ENCODE results near the gene SLC25A27.
"Not testable (repeated sequence)": the region's sequence is repeated elsewhere in the genome, so short reads cannot be mapped to it uniquely, and the experiment has no call there.

SLC25A27 gene, protein sequence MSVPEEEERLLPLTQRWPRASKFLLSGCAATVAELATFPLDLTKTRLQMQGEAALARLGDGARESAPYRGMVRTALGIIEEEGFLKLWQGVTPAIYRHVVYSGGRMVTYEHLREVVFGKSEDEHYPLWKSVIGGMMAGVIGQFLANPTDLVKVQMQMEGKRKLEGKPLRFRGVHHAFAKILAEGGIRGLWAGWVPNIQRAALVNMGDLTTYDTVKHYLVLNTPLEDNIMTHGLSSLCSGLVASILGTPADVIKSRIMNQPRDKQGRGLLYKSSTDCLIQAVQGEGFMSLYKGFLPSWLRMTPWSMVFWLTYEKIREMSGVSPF

DNA sequence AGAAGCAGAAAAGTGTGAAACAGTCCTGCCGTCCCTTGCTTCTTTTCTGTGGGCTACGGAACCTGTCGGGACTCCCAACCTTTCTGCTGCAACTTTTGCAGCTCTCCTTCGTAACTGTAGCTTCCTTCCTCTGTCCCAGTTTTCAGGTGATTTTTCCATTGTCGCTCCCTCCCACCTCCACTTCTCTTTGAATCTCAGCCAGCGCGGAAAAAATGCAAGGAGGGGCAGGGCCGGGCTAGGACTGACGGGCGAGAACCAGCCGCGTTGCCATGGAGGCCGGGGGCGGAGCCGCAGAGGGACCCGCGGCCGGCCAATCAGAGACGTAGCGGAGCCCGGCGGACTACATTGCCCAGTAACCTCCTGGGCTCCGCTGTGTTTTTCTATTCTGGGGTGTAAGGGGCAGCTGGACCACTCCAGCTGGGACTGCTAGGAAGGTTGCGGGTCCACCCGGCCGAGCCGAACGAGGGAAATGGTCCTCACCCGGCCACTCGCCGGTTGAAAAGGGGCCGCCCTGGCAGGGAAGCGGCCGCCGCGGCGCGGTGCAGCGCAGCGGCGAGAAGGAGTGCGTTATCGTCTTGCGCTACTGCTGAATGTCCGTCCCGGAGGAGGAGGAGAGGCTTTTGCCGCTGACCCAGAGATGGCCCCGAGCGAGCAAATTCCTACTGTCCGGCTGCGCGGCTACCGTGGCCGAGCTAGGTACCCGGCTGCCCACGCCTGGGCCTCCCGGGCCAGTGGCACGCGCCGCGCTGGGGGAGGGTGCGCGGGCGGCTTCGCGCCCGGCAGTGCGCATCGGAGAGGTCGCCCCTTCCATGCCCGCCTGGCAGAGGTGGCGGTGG, at the start of gene SLC25A27, which contains the start of gene CYP39A1:
SLC25A27 (plus strand) TSS at position 373 of the 836 bp plus-strand sequence; CDS start at position 591, 218 bp downstream.
CYP39A1 (minus strand) TSS at position 216 of the 836 bp plus-strand sequence. CDS start 236 bp downstream, outside the sequence.
- DNase-seq: peak; percentile 74

DNA sequence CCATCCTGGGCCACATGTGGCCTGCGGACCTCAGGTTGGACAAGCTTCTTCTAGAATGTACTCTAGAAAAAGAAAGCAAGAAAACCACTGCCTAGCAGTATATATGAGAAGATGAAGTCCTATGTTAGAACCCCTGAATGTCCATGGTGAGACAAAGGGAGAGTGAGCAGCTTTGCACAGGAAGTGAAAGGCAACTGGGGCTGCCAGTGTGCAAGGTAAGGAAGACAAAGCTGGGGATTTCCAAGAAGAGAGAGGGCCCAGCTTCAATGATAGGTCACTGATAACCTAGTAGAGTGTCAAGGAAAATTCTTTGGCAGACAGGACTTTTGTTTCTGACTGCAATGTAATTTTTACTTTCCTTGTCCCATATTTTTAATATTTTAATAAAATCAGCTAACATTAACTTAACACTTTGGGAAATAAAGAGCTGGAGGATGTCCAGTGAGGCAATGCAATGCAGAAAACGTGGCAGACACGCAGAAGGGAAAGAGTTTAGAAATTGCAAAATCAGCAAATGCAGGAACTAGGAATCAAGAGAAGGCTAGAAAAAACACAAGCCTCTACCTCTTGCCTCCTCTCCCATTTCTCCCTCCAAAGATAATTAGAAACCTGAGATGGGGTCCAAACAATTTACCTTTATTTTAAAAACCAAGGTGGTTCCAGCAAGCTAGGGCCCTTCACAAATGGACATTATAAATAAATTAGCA, 47.5 kb upstream of the SLC25A27 start:
- DNase-seq: no peak

DNA sequence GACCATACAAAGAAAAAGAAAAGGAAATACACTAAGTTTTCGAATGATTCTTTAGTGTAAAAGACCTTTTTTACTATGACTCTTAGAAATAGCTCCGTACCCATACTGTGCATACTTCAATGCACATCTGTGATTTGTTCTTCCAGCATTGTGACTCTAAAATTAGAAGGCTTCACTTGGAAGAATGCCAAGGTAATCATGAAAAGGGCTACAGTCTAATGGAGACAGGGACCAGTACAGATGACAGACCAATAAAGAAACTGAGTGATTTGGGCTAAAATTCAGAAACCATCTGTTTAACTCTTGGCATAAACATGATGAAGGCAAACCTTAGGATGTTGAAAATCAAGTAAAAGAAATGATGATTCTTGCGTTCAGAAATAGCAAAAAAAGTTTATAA, 46.4 kb upstream of the SLC25A27 start:
- no peak for DNase-seq

DNA sequence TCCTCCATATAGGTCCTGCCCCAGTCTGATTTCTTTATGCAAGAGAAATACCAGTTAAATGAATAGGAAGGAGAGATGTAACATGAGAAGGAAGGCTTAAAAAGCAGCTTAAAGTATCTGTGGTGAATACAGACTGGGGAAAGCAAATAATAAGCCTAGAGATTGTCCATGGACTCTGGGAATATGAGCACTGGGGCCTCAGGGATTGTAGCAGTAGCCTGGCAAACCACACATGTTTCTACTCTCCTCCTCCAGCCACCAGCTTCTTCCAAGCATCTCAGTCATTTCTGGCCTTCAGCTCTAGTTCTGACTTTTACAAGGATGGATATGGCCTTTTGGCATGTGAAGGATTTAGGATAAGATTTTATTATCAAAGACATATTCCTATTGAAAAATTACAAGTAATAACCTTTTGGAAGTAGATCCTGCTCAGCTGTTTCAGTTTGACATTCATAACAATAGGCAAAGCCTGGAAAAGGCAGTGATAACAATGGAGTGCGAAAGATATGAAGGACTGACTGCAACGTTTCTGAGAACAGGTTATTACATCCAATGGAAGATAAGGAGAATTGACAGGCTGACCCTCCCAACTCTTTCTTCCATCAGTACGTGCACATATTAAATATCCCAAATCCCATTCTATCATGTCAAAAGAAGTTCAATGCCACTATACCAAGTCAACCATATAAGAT, 41.8 kb upstream of the SLC25A27 start:
- no peak for DNase-seq

DNA sequence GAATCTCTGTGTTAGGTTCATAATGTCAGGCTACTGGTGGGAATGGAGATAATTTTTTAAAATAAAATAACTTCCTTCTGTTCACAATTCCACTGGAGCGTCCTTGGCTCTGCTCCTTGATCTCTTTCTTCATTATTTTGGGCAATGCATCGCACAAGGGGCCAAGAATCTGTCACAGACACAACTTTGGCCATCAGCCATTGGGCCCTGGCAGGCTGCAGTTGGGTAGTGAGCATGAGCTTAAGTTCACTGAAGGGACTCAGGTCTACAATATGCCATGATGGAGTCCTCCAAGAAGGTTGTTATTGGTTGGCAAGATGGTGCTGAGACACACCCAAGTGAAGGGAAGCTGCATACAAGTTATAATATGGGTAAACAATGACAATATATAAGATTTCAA, 40.1 kb upstream of the SLC25A27 start:
- no peak for DNase-seq

DNA sequence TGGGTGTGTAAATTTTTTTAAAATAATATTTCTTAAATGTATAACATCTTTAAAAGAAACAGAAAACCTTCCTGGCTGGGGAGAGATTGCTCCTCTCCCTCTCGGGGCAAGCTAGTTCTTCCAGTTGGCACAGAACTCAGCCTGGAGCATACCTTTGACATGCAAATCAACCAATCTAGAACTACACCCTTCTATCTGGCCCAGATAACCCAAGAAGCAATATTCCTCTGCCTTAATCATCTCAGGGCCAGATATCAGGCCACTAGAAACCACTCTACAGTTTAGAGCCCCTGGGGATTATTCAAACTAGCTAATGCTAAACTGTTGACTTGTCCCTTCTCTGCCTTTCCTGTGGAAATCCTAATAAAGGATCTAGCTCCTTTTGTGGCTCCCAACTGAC, 34.0 kb upstream of the SLC25A27 start:
- no peak for DNase-seq

DNA sequence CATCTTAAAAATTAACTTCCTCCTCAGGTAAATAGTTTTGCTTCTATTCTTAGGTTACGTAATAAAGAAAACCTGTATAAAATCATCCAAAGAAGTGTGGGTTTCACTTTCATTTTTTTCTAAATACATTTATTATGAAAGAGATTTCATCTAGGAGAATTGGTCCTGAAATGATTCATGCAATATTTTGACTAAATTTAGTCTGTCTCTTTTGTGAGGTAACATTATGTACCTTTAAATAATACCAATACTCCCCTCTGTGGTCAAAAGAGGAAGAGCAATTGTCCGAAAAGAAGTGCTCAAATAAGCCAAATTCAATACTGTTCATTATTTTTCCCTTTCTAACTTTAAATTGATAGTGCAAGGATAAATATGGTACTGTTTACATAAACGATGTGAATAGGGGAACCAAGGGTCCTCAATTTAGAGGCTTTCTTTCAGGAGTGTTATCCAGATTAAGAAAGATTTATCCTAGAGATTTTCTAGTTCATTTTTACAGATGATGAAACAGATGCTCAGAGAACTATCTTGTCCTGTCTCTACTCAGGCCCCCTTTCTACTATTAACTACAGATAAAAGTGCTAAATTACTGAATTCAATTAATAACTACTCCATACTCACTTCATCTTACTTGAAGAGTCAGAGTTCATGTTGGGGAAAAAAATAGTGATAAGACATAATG, 26.4 kb upstream of the SLC25A27 start:
- DNase-seq: peak; percentile 22

DNA sequence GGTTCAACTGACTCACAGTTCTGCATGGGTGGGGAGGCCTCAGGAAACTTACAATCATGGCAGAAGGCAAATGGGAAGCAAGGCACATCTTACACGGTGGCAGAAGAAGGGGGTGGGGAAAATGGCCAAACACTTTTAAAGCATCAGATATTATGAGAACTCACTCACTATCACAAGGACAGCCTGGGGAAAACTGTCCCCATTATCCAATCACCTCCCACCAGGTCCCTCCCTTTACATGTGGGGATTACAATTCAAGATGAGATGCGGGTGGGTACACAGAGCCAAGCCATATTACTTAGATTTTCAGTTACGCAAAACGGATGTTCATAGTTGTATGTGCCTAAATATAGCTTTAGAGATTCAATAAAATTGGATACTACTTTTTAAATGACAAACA, 25.8 kb upstream of the SLC25A27 start:
- no peak for DNase-seq

DNA sequence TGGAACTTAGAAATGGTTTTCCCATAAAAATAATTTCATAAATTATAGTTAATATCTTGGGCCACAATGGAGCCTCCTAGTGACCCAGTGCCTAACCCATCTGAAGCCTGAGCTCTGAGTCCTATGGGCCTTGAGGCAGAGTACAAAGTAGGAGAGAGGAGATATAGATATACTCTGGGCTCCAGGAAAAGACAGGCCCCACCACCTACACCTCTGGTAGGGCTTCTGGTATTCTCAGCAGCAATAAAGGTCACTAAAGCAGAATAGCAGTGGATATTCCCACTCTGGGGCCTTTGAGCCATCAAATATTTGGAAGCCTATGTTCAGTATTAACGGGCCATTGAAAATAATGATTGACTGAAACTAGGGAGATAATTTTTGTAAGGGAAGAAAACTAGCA, 24.3 kb upstream of the SLC25A27 start:
- DNase-seq: no peak

DNA sequence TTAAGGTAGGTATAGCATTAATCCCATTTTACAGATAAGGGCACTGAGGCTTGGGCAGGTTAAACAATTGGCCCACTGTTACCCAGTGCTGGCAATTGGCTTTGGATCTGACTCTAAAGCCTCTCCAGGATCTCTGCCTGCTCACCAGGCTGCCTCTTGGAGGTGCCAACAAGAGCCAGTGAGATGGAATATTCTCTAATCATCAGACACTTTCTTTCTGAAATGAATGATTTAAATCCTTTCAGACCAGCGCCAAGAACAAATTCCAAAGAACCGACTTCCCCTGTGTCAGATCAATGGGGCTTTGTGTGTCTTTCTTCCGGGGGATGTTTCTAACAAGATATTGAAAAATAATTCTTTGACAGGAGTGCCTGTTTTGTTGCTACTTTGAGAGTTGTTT, 23.8 kb upstream of the SLC25A27 start:
- no peak for DNase-seq

DNA sequence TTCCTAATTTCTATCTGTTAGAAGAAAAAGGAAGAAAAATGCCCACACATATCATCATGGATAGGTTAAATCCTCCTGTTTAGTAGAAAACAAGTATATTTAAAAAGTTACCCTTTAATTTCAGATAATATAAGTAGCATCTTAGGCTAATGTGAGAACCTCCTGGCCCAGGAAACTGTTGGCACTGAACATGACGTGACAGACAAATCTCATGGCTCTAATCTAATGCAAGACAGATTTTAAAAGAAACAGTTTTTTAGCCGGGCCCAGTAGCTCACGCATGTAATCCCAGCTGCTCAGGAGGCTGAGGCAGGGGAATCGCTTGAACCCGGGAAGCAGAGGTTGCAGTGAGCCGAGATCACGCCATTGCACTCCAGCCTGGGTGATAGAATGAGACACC, 23.1 kb upstream of the SLC25A27 start:
- no peak for DNase-seq

DNA sequence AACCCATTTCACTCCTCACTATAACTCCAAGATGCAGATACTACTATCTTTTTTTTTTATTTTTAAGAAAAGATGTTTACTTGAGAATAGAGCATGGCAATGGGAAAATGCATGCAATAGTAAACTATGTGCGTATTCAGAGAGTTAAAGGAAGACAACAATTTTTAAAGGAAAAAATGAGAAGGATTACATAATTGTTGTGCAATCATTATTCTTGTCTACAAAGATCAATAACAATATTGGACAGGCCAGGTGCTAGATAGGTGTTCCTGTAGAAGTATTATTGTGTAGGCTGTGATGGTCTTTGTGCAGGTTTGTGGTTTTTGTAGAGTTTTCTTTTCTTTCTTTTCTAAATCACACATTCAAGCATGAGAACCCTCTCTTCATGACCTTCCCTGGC, 20.7 kb upstream of the SLC25A27 start:
- no peak for DNase-seq

DNA sequence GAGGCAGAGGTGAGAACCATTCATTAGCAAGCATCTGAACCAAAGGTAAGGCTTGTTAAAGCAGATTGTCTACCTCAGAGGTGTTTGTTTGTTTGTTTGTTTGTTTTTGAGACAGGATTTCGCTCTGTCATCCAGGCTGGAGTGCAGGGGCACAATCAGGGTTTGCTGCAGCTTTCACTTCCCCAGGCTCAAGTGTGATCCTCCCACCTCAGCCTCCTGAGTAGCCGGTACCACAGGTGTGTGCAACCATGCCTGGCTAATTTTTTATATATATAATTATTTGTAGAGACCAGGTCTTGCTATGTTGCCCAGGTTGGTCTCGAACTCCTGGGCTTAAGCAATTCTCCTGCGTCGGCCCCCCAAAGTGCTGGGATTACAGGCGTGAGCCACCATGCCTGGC, 17.3 kb upstream of the SLC25A27 start:
- DNase-seq: no peak

DNA sequence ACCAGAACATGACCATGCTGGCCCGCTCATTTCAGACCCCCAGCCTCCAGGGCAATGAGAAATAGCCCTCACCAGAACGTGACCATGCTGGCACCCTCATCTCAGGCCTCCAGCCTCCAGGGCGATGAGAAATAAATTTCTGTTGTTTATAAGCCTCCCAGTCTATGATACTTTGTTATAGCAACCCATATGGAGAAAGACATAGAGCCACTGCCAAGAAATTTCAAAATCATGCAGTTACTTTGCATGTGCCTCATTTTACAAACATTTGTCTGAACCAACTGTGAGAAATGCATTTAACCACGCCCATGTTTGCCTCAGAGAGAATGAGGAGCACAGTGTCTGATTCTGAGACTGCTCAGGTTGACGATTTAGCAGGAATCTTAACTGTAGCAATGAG, 15.6 kb upstream of the SLC25A27 start:
- peak; percentile 3 for DNase-seq

DNA sequence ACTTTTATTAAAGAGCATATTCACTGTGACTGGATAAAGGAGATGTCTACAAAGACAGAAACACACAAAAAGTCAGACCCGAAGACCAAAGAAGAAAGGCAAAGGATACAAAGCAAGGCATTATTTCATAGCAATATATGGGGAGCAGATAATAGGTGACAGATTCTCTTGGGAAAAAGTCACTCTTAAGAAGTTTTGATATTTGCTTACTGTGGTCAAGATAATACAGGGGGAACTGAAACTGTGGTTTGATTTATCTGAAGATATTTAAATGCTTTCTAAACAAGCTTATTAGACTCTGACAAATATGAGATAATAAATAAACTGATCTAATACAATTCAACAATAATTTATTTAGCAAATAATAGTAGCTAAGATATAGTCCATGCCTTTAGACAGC, 14.8 kb upstream of the SLC25A27 start:
- no peak for DNase-seq

DNA sequence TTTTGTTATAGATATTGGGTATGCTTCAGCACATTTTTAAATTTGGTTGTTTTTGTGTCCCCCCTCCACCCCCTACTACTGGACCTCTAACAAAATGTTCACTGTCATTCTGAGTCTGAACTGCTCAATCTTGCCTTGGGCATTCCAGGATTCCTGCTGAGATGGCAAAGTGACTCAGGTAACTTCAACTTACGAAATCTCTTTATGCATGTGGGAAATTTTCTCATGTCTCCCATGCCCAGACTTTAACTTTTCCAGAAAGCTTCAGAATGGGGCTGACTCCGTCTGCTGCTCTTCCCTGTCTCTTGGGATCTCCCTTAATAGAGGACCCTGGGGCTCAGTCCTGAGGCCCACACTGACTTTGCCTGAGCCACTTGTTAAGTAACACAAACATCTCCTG, 14.1 kb upstream of the SLC25A27 start:
- DNase-seq: no peak

DNA sequence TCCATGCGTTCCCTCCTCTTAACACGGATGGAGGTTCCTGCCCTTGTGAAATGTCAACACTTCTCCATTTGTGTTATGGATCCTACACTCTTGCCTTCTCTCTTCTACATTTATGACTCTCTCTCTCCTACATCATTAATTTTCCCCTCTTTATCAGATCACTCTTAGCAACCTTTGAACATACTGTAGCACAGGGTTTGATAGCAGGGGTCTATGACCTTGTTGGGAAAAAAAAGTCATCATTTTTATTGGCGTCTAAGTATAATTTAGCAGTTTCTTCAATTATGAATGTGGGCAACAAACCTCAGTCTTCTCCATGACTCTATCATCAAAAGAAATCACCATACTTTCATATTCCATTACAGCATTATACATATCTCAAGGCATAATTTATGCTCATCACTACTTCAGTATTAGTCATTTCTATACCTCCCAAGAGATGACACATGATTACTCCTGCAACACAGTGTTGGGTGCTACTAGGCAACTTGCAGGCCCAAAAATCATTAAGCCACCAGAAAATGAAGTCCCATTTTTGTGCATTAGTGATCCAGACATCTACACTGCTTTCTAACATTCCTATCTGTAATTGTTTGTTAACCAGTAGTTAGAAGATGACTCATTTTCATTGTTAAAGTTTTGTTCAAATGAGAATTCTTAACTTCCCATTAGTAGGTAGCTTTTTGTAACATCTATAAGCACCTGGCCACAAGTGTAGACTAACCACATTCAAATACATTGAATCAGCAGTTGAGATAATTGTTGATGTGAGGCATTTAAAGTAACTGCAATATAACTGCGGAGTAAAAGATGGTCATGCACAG, 9.6 kb upstream of the SLC25A27 start:
- DNase-seq: no peak

DNA sequence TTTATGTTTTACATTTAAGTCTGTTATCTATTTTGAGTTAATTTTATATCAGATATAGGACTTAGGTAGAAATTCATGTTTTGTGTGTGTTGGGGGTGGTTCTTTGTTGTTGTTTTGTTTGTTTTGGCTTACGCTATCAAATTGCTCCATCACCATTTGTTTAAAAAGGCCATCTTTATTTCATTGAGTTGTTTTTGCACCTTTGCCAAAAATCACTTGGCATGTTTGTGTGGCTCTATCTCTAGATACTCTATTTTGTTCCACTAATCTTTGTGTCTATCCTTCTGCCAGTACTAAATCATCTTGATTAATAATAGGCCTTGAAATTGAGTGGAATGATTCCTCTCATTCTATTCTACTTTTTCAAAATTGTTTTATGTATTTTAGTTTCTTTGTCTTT, 7.5 kb upstream of the SLC25A27 start:
- DNase-seq: no peak

DNA sequence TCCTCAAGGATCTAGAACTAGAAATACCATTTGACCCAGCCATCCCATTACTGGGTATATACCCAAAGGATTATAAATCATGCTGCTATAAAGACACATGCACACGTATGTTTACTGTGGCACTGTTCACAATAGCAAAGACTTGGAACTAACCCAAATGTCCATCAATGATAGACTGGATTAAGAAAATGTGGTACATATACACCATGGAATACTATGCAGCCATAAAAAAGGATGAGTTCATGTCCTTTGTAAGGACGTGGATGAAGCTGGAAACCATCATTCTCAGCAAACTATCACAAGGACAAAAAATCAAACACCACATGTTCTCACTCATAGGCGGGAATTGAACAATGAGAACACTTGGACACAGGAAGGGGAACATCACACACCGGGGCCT, 4.7 kb upstream of the SLC25A27 start:
- not testable (repeated sequence) for DNase-seq

DNA sequence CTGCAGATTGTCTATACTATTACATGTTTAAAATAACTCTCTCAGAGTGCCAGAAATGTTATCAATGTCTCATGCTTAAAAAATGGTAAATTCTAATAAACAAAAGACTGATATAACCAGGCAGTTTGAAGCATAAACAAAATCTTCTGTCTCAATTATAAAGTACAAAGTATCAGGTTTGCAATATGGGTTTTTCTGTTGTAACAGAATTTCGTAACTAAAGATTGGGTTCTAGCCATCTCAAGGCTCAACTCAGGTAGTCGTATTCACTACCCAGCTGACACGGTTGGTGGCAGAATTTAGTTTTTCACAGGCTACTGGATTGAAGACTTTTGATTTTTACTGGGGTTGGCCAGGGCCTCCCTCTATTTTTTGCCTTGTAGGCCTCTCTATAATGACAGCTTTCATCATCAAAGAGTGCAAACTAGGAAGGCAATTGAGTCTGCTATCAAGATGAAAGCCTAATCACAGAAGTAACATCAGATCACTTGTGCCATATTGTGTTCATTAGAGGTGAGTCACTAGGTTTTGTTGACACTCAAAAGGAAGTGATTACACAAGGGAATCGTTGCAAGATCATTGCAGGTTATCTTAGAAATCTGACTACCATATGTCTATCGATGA, 3.8 kb upstream of the SLC25A27 start:
- DNase-seq: no peak

DNA sequence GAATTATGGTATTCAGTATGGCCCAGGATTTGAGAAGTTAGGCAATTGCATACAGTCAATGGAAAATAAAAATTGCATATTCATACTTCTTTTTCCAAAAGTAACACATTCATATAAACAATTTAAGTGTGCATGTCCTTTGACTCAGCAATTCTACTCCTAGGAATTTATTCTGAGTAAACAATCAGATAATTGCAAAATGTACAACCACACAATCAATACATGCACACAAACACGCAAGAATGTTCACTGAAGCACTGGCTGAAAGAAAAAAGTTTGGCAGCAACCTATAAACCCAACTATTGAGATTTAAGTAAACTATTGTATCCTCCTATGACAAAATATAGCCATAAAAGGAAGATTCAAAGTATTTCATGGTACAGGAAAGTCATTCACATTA, 1.8 kb upstream of the SLC25A27 start:
- no peak for DNase-seq
